Dedifferentiated amniotic fluid mesenchymal stem cell (primary cell): ENCODE measurements around the gene BCL2L2.
"Not testable (repeated sequence)": the region's sequence is repeated elsewhere in the genome, so short reads cannot be mapped to it uniquely, and the experiment has no call there.

Experiments used
- DNase-seq: peaks from one replicate; pipeline ENCODE4 v3.0.0-alpha.2; 2016; ENCODE audit errors: extremely low spot score

The BCL2L2 gene

DNA sequence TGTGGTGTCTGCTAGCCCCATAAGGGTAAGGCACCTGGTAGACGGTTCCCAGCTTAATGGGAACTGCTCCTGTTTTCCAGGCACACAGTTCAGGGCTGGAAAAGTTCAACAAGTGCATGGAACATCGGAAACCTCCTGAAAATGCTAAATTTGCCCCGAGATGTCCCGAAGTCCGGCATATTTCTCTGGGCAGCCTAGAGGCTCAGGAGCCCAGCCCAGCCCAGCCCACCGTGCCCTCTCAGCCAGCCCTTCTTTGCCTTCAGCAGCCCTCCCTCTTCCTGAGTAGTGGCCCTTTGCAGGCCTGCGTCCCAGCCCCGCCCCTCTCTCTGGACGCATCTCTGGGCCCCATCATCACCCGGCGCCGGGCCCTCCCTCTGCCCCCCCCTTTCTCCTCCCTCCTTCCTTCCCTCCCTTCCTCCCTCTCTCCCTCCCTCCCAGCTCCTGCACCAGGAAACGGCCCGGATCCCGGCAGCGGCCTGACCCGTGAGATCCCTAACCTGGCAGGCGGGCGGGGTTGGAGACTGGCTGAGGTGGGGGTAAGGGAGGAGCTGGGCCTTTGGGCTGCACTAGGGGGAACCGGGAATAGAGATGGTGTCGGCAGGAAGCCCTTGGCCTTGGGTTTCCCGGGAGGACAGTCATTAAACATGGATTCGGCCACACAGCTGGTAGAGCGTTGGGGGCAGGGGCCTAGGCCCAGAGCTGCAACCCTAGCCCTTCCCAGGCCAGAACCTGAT is at the start of gene BCL2L2:
Gene BCL2L2 (plus strand): TSS at position 422 of the 734 bp plus-strand sequence. CDS start 935 bp downstream, outside the sequence.
- peak; percentile 83 for DNase-seq

- DNase-seq, result no peak
Measured at GRCh38 chr14:23258256-23258655, 48.4 kb upstream of the BCL2L2 start.

DNA sequence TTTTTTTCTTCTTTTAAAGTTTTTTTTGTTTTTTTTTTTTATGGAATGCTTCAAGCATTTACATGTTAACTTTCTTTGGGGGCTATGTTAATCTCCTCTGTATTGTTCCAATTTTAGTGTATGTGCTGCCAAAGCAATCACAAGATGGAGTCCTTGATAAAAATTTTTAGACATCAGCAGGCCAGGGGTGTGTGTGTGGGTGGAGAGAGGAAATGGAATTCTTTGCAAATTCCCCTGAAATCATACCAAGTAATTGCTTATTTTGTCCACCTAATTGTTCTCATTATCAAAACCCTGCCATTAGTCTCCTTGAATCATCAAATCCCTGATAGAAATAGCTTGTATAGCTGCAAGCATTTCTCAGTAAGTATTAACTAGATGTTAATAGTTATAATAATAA is 47.2 kb upstream of the BCL2L2 start:
- no peak for DNase-seq

DNA sequence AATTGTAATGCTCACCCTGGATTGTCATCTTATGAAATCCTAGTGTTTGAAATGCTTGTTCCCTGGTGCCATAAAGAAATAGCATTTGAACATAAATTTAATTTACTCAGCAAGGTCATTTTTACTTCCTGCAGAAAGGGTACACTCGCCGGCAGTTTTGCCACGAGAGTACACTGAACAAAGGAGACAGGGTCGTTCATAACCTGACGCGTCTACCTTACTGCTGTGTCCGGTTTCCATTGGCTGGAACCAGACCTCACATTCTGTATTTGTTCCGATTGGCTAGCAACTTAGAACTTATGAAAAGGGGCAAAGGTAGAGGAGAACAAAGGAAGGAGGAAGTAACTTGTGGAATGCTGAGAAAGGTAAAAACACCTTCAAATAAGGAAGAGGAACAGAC is 45.8 kb upstream of the BCL2L2 start:
- not testable (repeated sequence) for DNase-seq

GRCh38 chr14:23269193-23269592 is 37.4 kb upstream of the BCL2L2 start:
- DNase-seq, result no peak

GRCh38 chr14:23275412-23275811 is 31.2 kb upstream of the BCL2L2 start:
- no peak for DNase-seq

DNA sequence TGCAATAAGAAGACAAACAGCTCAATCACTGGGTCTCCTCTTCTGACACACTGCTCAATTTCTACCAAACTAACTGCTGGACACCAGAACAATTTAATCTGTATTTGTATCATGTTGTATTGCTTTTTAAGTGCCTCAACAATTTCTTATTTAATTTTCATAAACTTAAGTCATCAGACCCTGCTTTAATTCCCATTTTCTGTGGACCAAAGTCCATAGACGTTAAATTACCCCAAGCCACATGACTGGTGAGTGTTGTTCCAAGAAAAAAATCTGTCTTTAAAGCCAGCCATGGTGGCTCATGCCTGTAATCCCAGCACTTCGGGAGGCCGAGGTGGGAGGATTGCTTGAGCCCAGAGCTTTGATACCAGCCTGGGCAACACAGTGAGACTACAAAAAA is 29.4 kb upstream of the BCL2L2 start:
- no peak for DNase-seq

GRCh38 chr14:23277928-23278327 is 28.7 kb upstream of the BCL2L2 start:
- not testable (repeated sequence) for DNase-seq

DNA sequence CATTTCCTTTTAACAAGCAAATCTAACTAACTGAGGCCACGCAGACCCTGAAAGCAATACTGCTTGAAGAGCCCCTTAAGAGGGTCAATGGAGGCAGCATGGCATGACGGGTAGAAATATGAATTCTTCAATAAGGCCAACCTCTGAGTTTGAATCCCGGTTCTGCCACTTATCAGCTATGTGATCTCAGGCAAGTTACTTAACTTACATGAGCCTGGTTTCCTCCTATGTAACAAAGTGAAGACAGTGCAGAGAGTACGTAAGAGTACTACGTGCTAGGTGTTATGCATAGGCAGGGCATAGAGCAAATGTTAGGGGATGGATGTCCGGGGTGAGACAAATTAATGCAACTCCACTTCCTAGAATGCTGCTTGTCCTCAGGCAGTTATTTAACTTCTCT is 25.4 kb upstream of the BCL2L2 start:
- DNase-seq, result no peak

GRCh38 chr14:23284654-23285529 is 21.7 kb upstream of the BCL2L2 start:
- DNase-seq, result peak; percentile 23

GRCh38 chr14:23285530-23286019 is 21.1 kb upstream of the BCL2L2 start:
- no peak for DNase-seq

GRCh38 chr14:23286020-23286901 is 20.4 kb upstream of the BCL2L2 start, which contains the start of gene HOMEZ:
Gene HOMEZ, minus strand, starts transcription at chr14:23286132. Its CDS starts 180 bp downstream, at chr14:23285952.
- peak; percentile 97 for DNase-seq

DNA sequence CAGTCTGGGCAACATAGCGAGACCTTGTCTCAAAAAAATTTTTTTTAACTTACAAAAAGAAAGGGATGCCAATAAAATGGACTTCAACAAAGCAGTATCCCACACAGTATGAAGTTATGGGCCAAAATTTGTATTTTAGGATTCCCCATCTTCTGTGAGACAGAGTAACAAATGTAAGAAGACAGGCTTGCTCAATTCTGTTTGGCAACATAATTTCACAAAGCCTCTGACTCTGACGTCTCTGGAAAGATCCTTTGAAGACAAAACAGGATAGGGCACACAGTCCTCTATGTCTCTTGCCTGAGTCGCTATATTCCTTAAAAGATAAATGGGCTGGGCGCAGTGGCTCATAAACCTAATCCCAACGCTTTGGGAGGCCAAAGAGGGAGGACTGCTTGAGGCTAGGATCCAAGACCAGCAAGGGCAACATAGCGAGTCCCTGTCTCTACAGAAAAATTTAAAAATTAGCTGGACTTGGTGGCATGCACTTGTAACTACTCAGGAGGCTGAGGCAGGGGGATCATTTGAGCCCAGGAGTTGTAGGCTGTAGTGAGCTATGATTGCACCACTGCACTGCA is 19.6 kb upstream of the BCL2L2 start:
- DNase-seq, result no peak

DNA sequence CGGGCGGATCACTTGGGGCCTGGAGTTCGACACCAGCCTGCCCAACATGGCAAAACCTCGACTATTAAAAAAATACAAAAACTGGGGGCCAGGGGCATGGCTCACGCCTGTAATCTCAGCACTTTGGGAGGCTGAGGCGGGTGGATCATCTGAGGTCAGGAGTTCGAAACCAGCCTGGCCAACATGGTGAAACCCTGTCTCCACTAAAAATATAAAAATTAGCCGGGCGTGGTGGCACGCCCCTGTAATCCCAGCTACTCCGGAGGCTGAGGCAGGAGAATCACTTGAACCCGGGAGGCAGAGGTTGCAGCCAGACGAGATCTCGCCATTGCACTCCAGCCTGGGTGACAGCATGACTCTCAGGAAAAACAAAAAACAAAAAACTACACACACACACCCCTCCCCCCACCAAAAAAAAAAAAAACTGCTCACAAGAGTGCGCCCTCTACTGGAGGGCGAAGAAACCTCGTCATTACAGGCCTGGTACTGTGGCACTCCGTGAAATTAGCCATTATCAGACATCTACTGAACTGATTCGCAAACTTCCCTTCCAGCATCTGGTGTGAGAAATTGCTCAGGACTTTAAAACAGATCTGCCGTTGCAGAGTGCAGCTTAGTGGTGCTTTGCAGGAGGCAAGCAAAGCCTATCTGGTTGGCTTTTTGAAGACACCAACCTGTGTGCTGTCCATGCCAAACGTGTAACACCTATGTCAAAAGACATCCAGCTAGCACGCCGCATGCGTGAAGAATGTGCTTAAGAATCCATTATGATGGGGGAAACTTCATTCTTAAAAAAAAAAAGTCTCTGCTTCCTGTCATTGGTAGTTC is 11.7 kb upstream of the BCL2L2 start:
- peak; percentile 41 for DNase-seq

GRCh38 chr14:23296012-23296777 is 10.4 kb upstream of the BCL2L2 start:
- no peak for DNase-seq

DNA sequence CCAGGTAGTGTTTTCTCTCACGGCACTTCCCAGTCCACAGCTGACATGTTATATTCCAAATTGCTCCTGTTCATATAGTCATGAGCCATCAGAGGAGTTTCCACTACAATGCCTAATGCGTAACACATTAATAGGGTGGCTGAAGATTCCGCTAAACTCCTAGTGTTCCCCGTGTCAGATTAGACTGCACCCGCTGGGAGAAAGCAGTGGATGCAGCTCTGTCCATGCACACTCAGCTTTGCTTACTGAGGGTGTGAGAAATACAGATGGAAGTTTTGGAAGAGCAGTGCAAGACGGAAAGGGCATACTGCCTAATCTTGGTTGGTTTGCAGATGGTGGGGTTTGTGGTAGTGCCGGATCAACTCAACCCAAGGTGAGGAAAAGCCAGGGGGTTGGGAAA is 9.5 kb upstream of the BCL2L2 start:
- DNase-seq, result no peak

DNA sequence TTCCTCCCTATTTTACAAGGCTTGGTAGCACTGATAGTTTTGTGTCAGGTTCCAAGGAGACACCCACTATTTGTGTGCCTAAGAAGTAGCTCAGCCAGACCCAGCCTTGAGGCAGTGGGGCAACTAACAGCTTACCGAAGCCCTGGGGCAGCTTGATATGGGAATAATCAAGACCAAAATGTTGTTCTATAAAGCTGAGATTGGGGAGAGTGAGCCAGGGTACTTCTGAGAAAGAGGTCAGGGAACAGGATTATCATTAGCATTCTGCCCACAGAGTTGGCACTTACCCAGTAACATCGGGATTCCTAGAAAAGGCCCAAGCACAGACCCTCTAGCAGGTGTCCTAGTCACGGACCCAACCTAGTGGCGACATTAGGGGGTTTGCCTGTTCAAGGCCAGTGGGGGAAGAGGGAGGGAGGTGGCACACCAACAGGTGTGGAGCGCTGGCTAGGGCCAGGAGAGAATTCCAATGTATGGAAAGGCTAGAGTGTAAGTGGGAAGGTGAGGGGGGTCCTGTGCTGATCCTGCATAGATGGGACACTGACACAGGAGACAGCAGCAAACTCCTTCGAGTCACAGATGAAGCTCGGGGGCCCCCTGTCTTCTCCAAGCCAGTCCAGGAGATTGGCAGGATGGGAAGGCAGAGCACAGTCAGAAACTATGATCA is 8.9 kb upstream of the BCL2L2 start:
- DNase-seq, result no peak

- peak; percentile 59 for DNase-seq
Measured at GRCh38 chr14:23299211-23299957, 7.2 kb upstream of the BCL2L2 start.
